Mammary epithelial cell (primary cell): ENCODE results near the gene FBXO28.

Source experiments
- EZH2 ChIP-seq: IDR thresholded peaks from 2 replicates; pipeline ENCODE4 v1.6.1; 2012; ENCODE audit warnings: low read length, inconsistent platforms, borderline replicate concordance
- TF ChIP-seq, protein P1 (sequence below), 2 donors: IDR thresholded peaks in 1 of 2; conservative IDR thresholded peaks in 1 of 2; 2 replicates each; pipeline ENCODE4 v1.5.1; 2011 to 2012; ENCODE audit warnings: inconsistent platforms in 2 of 2, low read length in 2 of 2, mild to moderate bottlenecking in 2 of 2, control low read depth in 1 of 2, low read depth in 1 of 2; ENCODE audit not compliant: insufficient read depth in 1 of 2; ENCODE audit errors: extremely low read depth in 1 of 2

DNA sequence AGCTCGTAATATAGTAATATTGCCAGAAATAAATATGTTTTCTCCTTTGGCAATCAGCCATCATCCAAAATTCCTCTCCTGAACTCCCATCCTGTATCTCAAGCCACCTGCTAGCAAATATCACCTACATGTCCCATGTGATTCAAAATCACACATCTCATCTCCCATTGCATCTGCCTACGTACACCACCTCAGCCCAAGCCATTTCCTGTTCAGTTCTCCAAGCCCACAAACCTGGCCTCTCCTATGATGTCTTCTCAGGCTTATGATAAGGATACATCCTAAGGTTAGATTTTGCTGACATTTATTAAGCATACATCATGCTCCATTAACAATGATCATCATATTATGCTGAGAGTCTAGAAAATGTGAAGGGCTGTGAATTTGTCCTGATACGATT is 37.2 kb downstream of the FBXO28 start:
- TF ChIP-seq, protein P1, sequence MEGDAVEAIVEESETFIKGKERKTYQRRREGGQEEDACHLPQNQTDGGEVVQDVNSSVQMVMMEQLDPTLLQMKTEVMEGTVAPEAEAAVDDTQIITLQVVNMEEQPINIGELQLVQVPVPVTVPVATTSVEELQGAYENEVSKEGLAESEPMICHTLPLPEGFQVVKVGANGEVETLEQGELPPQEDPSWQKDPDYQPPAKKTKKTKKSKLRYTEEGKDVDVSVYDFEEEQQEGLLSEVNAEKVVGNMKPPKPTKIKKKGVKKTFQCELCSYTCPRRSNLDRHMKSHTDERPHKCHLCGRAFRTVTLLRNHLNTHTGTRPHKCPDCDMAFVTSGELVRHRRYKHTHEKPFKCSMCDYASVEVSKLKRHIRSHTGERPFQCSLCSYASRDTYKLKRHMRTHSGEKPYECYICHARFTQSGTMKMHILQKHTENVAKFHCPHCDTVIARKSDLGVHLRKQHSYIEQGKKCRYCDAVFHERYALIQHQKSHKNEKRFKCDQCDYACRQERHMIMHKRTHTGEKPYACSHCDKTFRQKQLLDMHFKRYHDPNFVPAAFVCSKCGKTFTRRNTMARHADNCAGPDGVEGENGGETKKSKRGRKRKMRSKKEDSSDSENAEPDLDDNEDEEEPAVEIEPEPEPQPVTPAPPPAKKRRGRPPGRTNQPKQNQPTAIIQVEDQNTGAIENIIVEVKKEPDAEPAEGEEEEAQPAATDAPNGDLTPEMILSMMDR (conservative IDR thresholded peaks at IDR 0.05 in 1 of 2, IDR thresholded peaks at IDR 0.05 in 1 of 2; ENCODE audit: extremely low read depth in 1 of 2, insufficient read depth in 1 of 2, low read depth in 1 of 2, low read length in 2 of 2), result no peak
- TF ChIP-seq EZH2, result no peak
